Upper lobe of left lung (tissue), 4 donors: ENCODE measurements around the gene ZNF609.
"Not testable (repeated sequence)": the region's sequence is repeated elsewhere in the genome, so short reads cannot be mapped to it uniquely, and the experiment has no call there.

Experiments used
- CTCF ChIP-seq, 6 experiments: fragments of 450-650 bp in 4 of 6; fragments of 200-600 bp in 2 of 6; sonication (generic) in 2 of 6; IDR thresholded peaks; one replicate each; pipeline ENCODE4 v1.5.1; 2016 to 2019; ENCODE audit warnings: antibody characterized with exemption in 6 of 6
- EP300 ChIP-seq, 4 donors: sonication (generic); formaldehyde crosslinking; IDR thresholded peaks; one replicate each; pipeline ENCODE4 v1.5.1; 2017; ENCODE audit warnings: antibody characterized with exemption in 4 of 4, control low read depth in 2 of 4
- POLR2A ChIP-seq, 4 donors: fragments of 450-650 bp; IDR thresholded peaks; one replicate each; pipeline ENCODE4 v1.5.1; 2016 to 2017; ENCODE audit warnings: antibody characterized with exemption in 4 of 4, mild to moderate bottlenecking in 2 of 4

DNA sequence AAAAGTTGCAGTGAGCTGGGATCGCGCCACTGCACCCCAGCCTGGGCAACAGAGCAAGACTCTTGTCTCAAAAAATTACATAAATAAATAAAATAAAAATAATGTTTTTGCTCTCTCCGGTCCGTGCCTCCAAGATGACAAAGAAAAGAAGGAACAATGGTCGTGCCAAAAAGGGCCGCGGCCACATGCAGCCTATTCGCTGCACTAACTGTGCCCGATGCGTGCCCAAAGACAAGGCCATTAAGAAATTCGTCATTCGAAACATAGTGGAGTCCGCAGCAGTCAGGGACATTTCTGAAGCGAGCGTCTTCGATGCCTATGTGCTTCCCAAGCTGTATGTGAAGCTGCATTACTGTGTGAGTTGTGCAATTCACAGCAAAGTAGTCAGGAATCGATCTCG, 132.5 kb downstream of the ZNF609 start:
- not testable (repeated sequence) for TF ChIP-seq CTCF, EP300, POLR2A (IDR thresholded peaks at IDR 0.05)
